Heart left ventricle (tissue), 13 donors: ENCODE measurements around the gene ZNF17.

Experiments used
- POLR2A ChIP-seq, 2 donors: fragments of 450-650 bp; IDR thresholded peaks; one replicate each; pipeline ENCODE4 v1.6.1; 2017; ENCODE audit warnings: antibody characterized with exemption in 2 of 2, mild to moderate bottlenecking in 2 of 2, moderate library complexity in 2 of 2
- TF ChIP-seq, protein P1 (sequence below), 12 donors: fragments of 200-600 bp; sonication (generic) in 4 of 12; IDR thresholded peaks; one replicate each; pipeline versions ENCODE4 v1.5.0 to v1.8.0; 2018 to 2022; ENCODE audit warnings: antibody characterized with exemption in 12 of 12, mild to moderate bottlenecking in 5 of 12
- donor health status: ischemic (EF 13 %, LVEDD 7.1; RV severe dilation, severe dysfunction).
- donor health status: DM: no; HTN: yes; CAD: no.
- donor health status: DM: no; HTN: no; CAD: no.
- donor health status: ischemic (EF 25% LVEDD 6.9; RV normal size, moderate dysfunction).
- donor health status: ischemic (EF 25% LVEDD 5.7; RV mildly dilated, moderate dysfunction).
- donor health status: ischemic (EF 35%, LVEDD 5.7; RV mildly dilated, moderate dysfunction).
- donor health status: nonischemic (EF 11% LVEDD 7.7; RV severe dilation, severe dysfunction).
- donor health status: DM: yes; HTN: yes; CAD: no.
- donor health status: PGD.
- donor health status: ischemic (EF 29% LVEDD 5.4; RV normal size, mild dysfunction).
- donor health status: nonischemic (EF 23%, LVEDD 6.1; RV moderate dilation, normal function).

GRCh38 chr19:57437931-57438330 lies 27.0 kb downstream of the ZNF17 start:
- TF ChIP-seq, protein P1, sequence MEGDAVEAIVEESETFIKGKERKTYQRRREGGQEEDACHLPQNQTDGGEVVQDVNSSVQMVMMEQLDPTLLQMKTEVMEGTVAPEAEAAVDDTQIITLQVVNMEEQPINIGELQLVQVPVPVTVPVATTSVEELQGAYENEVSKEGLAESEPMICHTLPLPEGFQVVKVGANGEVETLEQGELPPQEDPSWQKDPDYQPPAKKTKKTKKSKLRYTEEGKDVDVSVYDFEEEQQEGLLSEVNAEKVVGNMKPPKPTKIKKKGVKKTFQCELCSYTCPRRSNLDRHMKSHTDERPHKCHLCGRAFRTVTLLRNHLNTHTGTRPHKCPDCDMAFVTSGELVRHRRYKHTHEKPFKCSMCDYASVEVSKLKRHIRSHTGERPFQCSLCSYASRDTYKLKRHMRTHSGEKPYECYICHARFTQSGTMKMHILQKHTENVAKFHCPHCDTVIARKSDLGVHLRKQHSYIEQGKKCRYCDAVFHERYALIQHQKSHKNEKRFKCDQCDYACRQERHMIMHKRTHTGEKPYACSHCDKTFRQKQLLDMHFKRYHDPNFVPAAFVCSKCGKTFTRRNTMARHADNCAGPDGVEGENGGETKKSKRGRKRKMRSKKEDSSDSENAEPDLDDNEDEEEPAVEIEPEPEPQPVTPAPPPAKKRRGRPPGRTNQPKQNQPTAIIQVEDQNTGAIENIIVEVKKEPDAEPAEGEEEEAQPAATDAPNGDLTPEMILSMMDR (IDR thresholded peaks at IDR 0.05), result no peak
- no peak for TF ChIP-seq POLR2A (IDR thresholded peaks at IDR 0.05)
